GM12873 (cell line): ENCODE data around the gene ZBTB16.

Source experiments
- TF ChIP-seq, protein P1 (sequence below): IDR thresholded peaks from 2 replicates; pipeline ENCODE4 v1.5.1; 2012; ENCODE audit warnings: low read depth, mild to moderate bottlenecking, moderate library complexity, low read length, control low read depth; ENCODE audit not compliant: insufficient read depth; ENCODE audit errors: missing control alignments

Gene ZBTB16

GRCh38 chr11:114132944-114133394 lies 73.5 kb downstream of the ZBTB16 start:
- TF ChIP-seq, protein P1, sequence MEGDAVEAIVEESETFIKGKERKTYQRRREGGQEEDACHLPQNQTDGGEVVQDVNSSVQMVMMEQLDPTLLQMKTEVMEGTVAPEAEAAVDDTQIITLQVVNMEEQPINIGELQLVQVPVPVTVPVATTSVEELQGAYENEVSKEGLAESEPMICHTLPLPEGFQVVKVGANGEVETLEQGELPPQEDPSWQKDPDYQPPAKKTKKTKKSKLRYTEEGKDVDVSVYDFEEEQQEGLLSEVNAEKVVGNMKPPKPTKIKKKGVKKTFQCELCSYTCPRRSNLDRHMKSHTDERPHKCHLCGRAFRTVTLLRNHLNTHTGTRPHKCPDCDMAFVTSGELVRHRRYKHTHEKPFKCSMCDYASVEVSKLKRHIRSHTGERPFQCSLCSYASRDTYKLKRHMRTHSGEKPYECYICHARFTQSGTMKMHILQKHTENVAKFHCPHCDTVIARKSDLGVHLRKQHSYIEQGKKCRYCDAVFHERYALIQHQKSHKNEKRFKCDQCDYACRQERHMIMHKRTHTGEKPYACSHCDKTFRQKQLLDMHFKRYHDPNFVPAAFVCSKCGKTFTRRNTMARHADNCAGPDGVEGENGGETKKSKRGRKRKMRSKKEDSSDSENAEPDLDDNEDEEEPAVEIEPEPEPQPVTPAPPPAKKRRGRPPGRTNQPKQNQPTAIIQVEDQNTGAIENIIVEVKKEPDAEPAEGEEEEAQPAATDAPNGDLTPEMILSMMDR: no peak

DNA sequence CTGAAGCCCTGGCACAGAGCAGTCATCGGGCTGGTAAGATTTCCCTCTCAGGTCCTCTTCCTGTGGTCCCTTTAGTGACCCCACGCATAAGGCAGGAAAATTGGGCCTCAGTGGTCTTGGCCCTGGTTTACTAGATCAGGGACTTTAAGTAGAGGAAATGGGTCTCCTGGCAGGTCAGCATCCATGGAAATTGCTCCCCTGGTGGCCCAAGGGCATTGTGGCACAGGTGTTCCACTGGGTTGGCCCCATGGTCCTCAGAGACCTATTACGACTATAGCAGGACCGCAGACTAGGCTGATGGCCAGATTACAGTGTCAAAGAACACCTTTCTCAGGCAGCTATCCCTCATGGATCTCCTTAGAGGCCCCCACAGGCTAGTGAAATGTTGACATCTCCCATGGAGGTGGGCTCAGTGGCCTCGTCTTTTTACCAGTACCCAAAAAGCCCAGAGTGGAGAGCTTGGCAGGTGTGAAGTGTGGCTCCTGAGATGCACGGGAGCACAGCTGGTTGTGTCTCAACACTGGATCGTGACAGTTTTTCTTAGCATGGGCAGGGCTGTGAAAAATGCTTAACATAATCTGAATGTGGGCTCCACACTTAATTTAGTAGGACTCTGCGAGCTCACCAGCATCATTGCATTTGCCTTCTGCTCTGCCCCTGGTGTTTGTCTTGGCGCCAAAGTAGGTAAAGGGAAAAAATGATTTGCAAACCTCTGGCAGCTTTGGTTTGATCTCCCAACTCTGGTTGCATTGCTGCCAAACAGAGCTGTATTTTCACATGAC lies 74.2 kb downstream of the ZBTB16 start:
- TF ChIP-seq, protein P1: no peak

GRCh38 chr11:114134870-114135269 lies 75.4 kb downstream of the ZBTB16 start:
- TF ChIP-seq, protein P1: no peak

GRCh38 chr11:114135737-114136151 lies 76.2 kb downstream of the ZBTB16 start:
- TF ChIP-seq, protein P1: no peak

DNA sequence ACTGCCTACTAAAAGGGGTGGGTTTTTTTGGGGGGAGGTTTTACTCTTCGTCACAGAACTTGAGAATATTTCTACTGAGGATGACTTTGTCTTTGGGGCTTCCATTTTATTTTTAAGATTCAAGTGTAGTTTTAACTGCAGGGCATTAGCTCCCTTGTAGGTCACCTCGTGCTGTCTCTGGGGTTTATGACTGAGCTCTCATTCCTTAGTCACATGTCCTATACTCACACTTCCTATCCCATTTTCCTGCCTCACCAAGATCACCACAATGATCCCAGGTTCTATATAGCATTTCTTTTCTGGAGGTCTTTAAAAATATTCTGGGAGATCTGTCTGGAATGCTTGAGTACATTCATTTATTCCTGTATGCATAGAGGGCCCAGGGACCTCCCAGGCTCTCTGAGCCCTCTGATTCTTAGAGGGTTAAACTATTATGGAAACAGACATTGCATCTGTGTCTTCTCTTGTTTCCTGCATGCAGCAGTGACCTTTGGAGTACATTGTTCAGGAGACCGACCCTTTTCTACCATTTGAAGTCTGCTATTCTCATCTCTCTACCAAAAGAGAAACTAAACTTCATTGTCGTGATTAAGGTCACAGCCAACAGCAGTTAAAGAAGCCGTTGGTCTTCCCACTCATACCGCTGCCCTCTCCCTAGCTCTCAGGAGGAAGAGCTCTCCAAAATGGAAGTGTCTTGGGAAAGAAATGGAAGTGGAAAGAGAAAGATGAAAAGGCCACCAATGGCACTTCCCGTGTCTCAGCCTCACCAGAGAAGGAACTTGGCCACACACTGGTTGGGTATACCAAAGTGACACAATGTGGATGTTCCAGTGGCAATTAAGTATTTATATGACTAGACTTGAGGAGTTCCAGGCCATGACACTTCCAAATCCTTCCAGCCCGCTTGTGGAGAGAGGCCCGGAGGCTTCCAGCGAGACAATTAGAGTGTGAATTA lies 77.5 kb downstream of the ZBTB16 start:
- TF ChIP-seq, protein P1: no peak

- TF ChIP-seq, protein P1: no peak
These were observed 78.3 kb downstream of the ZBTB16 start for GRCh38 chr11:114137838-114138237.

DNA sequence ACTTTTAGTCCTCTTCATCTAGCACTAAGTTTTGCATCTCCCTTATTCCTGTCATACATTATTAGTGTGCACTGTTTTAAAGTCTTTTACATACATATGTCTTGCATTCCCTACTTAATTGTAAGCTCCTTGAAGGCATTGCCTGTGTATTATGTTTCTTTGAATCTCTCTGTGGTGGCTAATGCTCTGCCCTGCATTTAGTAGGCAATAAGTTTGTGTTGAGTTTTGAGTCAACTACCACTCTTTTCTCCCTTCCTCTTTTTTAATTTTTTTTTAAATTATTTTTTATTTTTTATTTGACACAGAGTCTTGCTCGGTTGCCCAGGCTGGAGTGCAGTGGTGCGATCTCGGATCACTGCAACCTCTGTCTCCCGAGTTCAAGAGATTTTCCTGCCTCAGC lies 78.9 kb downstream of the ZBTB16 start:
- TF ChIP-seq, protein P1: no peak
